Ishikawa (cell line): ENCODE data around the gene ZMYND11.

ENCODE experiments used
- CEBPB ChIP-seq: IDR thresholded peaks from 2 replicates; pipeline ENCODE4 v1.6.1; 2012
- CREB1 ChIP-seq: IDR thresholded peaks from 2 replicates; pipeline ENCODE4 v1.6.1; 2012; ENCODE audit warnings: low read depth
- EGR1 ChIP-seq: IDR thresholded peaks from 2 replicates; pipeline ENCODE4 v1.6.1; 2012
- EP300 ChIP-seq: IDR thresholded peaks from 2 replicates; pipeline ENCODE4 v1.6.1; 2012; ENCODE audit warnings: borderline replicate concordance
- FOXM1 ChIP-seq: IDR thresholded peaks from 2 replicates; pipeline ENCODE4 v1.6.1; 2012; ENCODE audit warnings: low read depth, borderline replicate concordance
- MAX ChIP-seq: IDR thresholded peaks from 2 replicates; pipeline ENCODE4 v1.6.1; 2012
- NFIC ChIP-seq: IDR thresholded peaks from 2 replicates; pipeline ENCODE4 v1.6.1; 2012
- RAD21 ChIP-seq: IDR thresholded peaks from 2 replicates; pipeline ENCODE4 v1.6.1; 2012; ENCODE audit warnings: low read depth
- TAF1 ChIP-seq: IDR thresholded peaks from 2 replicates; pipeline ENCODE4 v1.6.1; 2012; ENCODE audit warnings: low read depth, mild to moderate bottlenecking
- TCF12 ChIP-seq: IDR thresholded peaks from 2 replicates; pipeline ENCODE4 v1.6.1; 2012; ENCODE audit warnings: low read depth
- TEAD4 ChIP-seq: IDR thresholded peaks from 2 replicates; pipeline ENCODE4 v1.6.1; 2012
- YY1 ChIP-seq: IDR thresholded peaks from 2 replicates; pipeline ENCODE4 v1.6.1; 2012; ENCODE audit warnings: low read depth
- ZBTB7A ChIP-seq: IDR thresholded peaks from 2 replicates; pipeline ENCODE4 v1.6.1; 2012; ENCODE audit warnings: low read depth
- TF ChIP-seq, protein P1 (sequence below): IDR thresholded peaks from 2 replicates; pipeline ENCODE4 v1.6.1; 2012; ENCODE audit warnings: low read depth, mild to moderate bottlenecking
- TF ChIP-seq, protein P2 (sequence below): IDR thresholded peaks from 2 replicates; pipeline ENCODE4 v1.6.1; 2012

Gene ZMYND11

GRCh38 chr10:269440-270074 is 134.3 kb downstream of the ZMYND11 start:
- TF ChIP-seq CEBPB (no peak), EGR1 (no peak), TCF12 (no peak), FOXM1 (no peak), TEAD4 (no peak), CREB1 (no peak), YY1 (no peak), MAX (no peak), ZBTB7A (no peak), NFIC (no peak), EP300 (no peak), TAF1 (no peak), RAD21 (no peak)
- TF ChIP-seq, protein P1, sequence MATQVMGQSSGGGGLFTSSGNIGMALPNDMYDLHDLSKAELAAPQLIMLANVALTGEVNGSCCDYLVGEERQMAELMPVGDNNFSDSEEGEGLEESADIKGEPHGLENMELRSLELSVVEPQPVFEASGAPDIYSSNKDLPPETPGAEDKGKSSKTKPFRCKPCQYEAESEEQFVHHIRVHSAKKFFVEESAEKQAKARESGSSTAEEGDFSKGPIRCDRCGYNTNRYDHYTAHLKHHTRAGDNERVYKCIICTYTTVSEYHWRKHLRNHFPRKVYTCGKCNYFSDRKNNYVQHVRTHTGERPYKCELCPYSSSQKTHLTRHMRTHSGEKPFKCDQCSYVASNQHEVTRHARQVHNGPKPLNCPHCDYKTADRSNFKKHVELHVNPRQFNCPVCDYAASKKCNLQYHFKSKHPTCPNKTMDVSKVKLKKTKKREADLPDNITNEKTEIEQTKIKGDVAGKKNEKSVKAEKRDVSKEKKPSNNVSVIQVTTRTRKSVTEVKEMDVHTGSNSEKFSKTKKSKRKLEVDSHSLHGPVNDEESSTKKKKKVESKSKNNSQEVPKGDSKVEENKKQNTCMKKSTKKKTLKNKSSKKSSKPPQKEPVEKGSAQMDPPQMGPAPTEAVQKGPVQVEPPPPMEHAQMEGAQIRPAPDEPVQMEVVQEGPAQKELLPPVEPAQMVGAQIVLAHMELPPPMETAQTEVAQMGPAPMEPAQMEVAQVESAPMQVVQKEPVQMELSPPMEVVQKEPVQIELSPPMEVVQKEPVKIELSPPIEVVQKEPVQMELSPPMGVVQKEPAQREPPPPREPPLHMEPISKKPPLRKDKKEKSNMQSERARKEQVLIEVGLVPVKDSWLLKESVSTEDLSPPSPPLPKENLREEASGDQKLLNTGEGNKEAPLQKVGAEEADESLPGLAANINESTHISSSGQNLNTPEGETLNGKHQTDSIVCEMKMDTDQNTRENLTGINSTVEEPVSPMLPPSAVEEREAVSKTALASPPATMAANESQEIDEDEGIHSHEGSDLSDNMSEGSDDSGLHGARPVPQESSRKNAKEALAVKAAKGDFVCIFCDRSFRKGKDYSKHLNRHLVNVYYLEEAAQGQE = no peak
- TF ChIP-seq, protein P2, sequence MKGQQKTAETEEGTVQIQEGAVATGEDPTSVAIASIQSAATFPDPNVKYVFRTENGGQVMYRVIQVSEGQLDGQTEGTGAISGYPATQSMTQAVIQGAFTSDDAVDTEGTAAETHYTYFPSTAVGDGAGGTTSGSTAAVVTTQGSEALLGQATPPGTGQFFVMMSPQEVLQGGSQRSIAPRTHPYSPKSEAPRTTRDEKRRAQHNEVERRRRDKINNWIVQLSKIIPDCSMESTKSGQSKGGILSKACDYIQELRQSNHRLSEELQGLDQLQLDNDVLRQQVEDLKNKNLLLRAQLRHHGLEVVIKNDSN = no peak

DNA sequence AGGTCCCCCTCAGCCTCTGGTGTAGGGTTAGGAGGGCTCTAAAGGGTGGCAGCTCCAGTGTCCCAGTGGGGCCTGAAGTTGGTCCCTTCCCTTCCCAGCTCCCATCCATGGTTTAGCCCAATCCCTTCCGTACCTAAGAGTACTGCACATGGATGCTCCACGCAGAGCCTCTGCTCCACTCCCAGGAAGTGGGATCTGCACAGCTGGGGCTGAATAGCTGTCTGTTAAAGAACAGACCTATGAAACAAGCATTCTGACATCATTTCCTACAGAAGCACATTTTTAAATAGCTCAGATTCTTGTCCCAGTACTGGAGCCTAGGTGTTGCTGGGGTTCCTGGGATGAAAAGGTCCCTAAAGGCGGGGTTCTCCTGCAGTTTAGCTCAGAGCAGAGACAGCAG is 135.9 kb downstream of the ZMYND11 start:
- TF ChIP-seq CREB1 = no peak
- TF ChIP-seq, protein P2 = no peak

- TF ChIP-seq TCF12 (no peak), CEBPB (no peak), EGR1 (no peak), NFIC (no peak), EP300 (no peak), TAF1 (no peak)
- TF ChIP-seq, protein P1 = no peak
Measured at GRCh38 chr10:271722-272121, 136.5 kb downstream of the ZMYND11 start.

GRCh38 chr10:273088-273487 is 137.8 kb downstream of the ZMYND11 start:
- TF ChIP-seq, protein P1 = no peak
- no peak for TF ChIP-seq TAF1

- TF ChIP-seq FOXM1 (no peak), ZBTB7A (no peak), TCF12 (no peak), TEAD4 (no peak), NFIC (no peak), EP300 (no peak), YY1 (no peak), CREB1 (no peak)
Measured at GRCh38 chr10:274866-275265, 139.6 kb downstream of the ZMYND11 start.

GRCh38 chr10:275680-276079 is 140.4 kb downstream of the ZMYND11 start:
- TF ChIP-seq RAD21 = no peak
- TF ChIP-seq TAF1 = no peak
- no peak for TF ChIP-seq TEAD4
- no peak for TF ChIP-seq ZBTB7A
- TF ChIP-seq, protein P2 = no peak
- TF ChIP-seq CEBPB = no peak
- TF ChIP-seq CREB1 = no peak
- no peak for TF ChIP-seq TCF12
- TF ChIP-seq FOXM1 = no peak
- no peak for TF ChIP-seq YY1
- no peak for TF ChIP-seq EGR1
- TF ChIP-seq, protein P1 = no peak
- no peak for TF ChIP-seq NFIC
- TF ChIP-seq EP300 = no peak
- TF ChIP-seq MAX = no peak
